ENCODE results near the gene PES1.

DNA sequence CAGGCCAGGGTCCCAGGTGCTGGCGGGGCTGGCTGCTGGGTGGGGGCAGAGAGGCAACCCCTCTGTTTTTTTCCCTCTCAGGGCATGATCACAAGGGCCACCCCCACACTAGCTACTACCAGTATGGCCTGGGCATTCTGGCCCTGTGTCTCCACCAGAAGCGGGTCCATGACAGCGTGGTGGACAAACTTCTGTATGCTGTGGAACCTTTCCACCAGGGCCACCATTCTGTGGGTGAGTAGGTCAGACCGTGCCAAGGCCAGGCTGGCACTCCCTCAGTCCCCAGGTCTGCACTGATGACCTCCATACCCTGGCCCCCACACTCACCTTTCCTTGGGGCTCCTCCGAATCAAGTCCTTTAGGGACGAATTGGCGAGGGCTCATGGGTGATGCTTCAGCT, 22.6 kb upstream of the PES1 start:
- no peak for TF ChIP-seq ZBTB7A (IDR thresholded peaks at IDR 0.05; ENCODE audit: low read depth)
- TF ChIP-seq, protein P1, sequence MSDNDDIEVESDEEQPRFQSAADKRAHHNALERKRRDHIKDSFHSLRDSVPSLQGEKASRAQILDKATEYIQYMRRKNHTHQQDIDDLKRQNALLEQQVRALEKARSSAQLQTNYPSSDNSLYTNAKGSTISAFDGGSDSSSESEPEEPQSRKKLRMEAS (IDR thresholded peaks at IDR 0.05) = no peak
- no peak for TF ChIP-seq FOXM1 (IDR thresholded peaks at IDR 0.05; ENCODE audit: borderline replicate concordance, low read depth)
- TF ChIP-seq YY1 (IDR thresholded peaks at IDR 0.05; ENCODE audit: low read depth) = no peak
- no peak for TF ChIP-seq CREB1 (IDR thresholded peaks at IDR 0.05; ENCODE audit: low read depth)
- no peak for TF ChIP-seq EP300 (IDR thresholded peaks at IDR 0.05; ENCODE audit: borderline replicate concordance)

Data from Ishikawa (cell line).